Stimulated activated CD4-positive, alpha-beta T cell treated with anti-CD3 and anti-CD28 coated beads, Interleukin-12 subunit alpha, Interleukin-12 subunit beta, amount 100 ng/mL, for 24 hours (primary cell): ENCODE measurements around the gene SNAI3.

Experiments
- DNase-seq, 2 experiments: peaks; one replicate each; pipeline ENCODE4 v3.0.0-alpha.2; 2020; ENCODE audit warnings: low read depth in 2 of 2

The SNAI3 gene

DNA sequence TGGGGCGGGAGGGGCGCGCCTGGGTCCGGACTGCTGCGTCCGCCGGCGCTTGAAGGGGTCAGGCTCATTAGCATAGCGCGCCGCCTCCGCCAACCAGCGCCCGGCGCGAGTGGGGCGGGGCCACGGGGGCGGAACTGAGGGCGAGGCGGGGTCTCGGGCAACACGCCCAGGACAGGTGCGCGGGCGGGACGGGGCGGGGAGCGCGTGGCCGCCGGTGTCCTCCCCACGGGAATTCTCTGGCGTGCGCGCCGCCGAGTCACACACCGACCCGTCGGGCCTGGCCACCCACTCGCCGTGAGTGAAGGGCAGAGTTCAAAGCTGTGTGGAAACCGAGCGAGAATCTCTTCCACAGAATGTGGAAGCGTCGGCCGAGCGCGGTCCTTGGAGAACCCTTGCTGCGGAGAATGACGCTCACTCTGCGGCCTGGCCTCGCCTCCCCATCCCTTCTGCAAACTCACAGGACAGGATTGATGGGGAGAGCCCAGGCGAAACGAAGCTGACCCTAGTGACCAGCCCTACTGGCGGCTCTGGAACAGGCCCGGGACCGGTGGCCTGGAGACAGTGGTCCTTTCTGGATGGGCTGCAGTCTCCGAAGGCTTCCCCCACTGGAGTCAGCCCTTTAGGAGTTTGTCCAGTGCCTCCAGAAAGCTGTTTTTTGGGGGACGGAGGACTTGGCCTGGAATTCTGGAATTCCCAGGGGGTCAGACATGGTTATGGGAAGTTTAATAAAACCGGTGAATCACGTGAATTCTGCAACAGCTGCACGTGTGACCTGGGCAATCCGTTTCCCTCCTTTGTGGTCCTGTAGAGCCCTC lies at the start of gene SNAI3:
TSS of gene SNAI3 (minus strand) at position 69 of the 815 bp plus-strand sequence. CDS start 101 bp downstream, outside the sequence.
- DNase-seq = peak; percentile 67 to 87

DNA sequence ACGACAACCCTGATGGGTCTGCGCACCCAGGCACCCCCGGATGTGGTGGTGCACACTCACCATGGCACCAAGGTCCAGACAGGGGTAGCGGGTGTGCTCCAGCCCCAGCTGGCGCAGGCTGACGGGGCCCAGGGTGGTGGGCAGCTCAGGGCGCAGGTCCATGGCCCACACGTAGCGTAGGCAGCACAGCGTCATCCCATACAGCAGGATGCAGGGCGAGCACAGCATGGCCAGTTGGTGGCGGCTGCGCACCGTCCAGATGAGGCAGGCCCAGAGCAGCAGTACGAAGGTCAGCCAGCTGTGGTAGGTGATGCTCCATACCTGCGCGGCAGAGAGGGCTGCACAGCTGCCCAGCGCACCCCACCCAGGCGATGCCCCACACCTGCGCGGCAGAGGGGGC lies 49.8 kb upstream of the SNAI3 start:
- no peak for DNase-seq

DNA sequence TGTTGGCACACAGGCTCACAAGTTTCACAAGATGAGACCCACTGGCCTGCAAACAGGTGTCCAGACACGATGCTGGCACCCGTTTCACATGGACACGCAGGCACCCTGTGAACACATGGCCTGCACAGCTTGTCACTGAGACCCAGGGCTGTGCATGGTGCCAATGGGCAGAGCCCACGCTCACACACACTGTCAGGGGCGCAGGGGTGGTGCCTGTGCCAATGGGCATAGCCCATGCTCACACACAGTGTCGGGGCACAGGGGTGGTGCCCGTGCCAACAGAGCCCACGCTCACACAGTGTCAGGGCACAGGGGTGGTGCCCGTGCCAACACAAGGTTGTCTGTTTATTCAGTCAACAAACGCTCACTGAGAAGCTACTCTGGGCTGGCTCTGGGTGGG lies 49.3 kb upstream of the SNAI3 start:
- no peak for DNase-seq

DNA sequence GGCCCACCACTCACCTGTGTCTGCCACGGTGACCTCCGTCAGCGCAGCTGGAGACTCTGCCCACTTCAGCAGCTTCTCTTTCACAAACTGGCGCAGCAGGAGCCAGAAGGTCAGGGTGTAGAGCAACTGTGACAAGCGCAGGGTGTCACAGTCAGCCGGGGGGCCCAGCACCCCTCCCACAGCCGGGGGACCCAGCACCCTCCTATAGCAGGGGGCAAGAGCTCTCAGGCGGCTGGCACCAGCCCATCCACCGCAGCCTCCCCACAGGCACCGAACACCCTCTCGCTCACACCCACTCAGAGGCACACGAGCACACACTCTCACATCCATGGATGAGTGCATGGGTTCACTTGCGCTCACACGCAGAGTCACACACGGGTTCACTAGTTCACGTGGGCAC lies 48.8 kb upstream of the SNAI3 start:
- no peak for DNase-seq

DNA sequence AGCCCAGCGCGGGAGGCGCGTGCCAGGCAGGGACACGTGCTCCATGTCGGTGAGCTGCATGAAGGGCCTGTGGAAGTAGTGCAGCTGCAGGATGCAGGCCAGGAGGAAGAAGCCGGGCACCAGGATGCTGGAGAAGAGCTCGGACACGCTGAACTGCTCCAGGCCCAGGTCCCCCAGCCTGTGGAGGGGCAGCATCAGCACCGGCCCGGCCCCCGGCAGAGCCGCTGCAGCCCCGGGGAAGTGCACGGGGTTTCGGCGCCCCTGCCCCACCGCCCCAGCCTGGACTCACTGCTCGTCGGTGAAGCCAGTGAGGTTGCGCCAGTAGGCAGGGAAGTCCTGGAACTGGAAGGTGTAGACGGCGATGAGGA lies 48.0 kb upstream of the SNAI3 start:
- no peak for DNase-seq

DNA sequence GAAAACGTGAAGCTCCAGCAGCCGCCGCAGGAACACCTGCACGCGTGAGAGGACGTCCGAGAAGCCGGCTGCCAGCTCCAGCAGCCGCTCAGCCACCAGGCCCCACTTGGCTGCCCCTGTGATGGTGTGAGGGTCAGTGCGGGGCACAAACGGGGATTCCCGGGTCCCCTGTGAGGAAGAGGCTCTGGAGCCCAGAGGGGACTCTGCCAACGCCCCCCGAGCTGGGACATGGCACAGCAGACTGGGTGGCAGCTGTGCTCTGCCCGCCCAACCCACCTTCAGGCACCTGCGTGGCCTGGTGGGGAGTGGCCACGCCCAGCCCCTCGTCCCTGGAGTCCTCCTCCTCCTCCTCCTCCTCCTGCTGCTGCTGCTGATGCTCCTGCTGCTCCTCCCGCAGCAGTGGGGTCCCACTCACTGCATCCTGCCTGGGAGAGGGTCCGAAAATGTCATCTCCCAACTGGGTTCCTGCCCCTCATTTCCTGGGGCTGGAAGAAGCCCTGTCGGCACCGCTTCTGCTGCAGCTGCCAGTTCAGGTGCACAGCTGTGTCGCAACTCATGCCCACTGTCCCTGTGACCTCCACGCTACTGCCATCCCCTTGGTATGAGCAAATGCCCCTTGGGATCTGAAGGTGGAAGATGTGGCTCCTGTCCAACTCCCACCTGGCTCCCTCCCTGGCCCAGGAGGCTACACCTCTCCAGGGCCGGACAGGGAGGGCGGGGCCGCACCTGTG lies 47.5 kb upstream of the SNAI3 start:
- DNase-seq = no peak

DNA sequence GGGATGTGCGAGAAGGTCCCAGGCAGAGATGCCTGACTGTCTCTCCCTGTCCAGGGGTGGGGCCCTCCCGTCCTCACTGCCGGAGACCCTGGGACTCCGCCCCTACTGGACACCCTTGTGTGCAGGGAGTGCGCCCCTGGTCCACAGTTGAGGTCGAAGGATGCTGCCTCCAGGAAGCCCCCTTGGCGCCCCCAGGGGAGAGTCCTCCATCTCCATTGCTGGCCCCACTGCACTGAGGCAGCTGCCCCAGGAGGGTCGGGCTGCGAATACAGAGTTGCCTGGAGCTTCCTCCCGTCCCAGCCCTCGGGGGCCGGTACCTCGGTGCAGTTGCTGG lies 46.6 kb upstream of the SNAI3 start:
- DNase-seq = no peak

DNA sequence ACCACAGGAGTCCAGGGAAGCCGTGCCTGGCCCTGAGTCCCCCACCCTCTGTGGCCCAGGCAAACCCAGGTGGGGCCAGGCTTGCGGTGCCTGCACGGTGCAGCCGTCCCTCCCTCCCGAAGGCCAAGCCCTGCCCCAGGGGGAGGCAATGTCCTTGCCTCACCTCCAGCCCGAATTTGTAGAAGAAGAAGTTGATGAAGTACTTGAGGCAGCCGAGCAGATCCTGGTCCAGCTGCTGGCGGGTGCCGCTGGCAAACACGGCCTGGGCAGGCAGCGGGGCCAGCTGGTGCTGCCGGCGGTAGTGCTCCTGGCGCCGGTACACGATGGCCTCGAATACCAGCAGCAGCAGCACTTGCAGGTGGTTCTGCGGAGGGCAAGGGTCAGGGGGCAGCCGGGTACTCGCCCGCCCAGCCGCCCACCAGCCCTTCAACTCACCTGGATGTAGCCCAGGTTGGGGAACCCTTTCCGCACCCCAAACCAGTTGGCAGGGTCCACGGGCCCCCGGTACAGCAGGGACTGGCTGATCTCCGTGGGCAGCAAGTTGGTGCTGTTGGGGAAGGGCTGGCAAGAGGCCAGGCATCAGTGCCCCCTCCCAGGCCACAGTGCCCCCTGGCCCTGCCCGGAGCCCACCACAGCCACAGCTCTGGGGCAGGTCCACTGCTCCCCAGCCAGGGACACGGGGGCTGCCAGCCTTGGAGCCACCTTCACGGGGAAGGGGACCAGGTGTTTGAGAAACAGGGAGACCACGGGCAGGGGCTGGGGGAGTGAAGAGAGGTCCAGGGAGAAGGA lies 46.1 kb upstream of the SNAI3 start:
- DNase-seq = no peak

DNA sequence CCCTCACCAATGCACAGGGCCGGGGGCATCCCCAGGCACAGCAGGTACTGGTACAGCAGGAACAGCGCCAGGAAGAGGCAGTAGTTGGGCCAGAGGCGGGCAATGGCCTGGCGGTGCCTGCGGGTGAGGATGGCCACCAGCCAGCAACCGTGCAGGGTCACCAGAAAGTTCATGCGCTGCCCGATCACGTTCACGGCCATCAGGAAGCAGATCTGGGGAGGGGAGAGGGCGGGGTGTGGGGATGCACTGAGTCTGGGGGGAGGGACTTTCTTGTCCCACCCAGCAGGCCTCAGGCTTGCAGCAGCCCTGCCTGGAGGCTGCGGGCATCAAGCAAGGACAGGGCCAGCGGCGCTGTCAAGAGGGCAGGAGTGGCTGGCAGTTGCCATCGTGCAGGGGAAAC lies 45.4 kb upstream of the SNAI3 start:
- no peak for DNase-seq

DNA sequence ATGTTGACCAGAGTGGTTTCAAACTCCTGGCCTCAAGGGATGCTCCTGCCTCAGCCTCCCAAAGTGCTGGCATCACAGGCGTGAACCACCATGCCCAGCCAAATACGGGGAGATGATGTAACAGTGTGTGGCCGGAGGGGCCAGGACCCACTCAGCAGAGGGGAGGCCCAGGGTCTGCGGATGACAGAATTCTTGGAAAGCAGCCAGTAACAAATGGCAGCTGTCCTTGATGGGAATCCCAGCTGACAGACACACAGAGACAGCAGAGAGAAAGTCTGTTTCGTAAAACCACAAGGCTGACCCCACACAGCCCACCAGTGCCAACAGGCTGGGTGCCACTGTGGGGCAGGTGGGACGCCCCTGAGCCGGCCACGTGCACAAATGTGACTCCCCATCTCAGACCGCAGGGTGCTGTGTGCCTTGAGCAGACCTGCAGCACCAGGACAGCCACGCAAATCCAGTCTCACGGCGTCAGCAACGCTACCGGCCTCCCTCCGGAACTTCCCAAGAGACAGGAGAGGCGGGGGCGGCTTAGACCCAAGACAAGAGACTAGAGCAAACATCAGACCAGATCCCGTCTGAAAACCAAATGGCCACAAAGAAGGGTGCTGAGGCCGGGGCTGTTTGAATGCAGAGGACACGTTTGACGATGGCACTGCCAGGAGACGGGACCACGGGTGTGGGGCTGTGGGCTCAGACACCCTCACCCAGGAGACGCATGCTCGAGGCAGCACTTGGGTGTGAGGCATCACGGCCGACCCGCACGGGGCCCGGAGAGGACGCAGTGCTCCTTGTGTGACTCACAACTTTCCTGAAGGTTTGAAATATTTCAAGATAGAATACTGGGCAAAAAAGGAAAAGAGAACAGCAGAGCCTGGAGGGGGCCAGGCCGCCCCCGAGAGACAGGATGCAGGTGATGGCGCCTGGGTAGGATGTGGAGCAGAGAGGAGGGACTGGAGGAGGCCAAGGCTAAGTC lies 44.6 kb upstream of the SNAI3 start:
- no peak for DNase-seq

DNA sequence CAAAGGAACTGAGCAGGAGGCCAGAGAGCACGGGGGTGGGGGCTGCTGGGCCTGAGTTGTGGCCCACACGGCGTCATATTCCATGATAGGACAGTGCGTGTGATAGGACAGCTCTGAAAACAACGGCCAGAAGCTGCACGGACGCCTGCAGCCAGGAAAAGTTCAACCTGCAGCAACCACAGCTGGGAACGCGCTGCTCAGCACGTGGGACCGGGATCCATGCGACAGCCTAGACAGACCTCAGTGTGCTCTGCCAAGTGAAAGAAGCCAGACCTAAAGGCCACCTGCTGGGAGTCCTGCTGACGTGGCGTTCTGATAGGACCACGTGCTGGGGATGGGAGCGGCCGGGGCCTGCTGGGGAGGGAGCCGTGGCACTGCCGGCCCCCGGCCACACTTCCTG lies 41.6 kb upstream of the SNAI3 start:
- DNase-seq = no peak

DNA sequence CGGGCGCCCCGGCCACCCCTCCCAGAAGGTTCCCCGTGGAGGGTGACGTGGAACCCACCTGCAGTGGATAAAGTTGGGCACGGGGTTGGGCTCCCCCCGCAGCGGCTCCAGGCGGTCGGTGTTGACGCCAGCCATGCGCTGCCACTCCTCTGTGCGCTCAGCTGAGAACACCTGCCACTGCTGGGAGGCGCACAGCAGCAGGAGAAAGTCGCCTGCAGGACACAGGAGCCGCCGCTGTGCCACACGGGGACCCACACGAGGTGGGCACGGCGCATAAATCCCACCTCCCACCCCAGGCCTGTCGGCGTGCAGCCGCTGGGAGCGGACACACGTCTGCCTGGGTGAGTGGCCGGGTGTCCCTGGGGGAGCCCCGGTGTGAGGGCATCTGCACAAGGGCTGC lies 40.7 kb upstream of the SNAI3 start:
- no peak for DNase-seq

DNA sequence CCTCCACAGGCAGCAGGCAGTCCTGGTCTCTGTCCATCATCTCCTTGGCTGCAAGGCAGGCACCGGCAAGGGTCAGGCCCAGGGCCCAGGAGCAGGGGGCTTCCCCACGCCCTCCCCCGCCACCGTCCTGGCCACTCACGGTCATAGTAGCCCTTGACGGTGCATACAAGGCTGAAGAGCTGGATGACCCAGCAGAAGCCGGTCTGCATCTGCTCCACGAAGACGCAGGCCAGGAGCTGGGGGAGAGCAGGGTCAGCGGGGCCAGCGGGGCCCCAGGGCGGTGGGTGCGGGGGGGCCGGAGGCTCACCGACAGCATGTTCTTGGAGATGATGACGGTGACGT lies 40.1 kb upstream of the SNAI3 start:
- DNase-seq = no peak

DNA sequence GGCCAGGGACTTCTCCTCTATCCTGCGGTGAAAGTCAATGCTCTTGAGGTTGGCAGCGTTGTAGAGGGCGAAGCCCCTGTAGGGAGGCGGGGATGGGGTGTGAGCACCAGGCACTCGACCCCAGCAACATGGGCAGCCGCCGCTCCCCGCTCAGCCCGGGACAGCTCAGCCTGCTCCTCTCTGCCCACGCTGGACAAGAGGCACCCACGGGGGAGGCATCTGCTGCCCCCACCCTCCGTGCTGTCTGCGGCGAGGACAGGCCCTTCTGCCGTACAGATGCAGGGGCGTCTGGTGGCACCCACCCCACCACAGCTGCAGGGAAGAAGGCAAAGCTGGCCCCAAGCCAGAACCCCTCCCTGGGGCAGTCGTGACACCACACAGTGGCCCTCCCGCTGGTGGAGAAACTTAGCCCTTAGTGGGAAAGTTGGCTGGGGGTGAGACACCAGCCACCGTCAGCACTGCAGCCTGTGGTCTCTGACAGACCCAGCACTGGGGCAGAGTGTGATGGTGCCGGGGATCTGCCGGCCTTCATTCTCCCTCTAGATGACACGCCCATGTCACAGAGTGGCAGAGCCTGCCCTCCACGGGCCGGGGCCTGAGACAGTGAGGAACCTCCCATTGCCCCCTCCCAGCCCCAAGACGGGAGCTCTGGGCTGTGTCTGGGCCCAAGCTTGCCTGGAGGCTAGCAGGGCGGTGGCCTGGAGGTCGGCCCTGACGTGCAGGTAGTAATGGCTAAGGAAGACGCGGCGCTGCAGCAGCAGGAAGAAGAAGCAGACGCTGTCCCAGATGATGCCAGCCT lies 39.5 kb upstream of the SNAI3 start:
- no peak for DNase-seq

DNA sequence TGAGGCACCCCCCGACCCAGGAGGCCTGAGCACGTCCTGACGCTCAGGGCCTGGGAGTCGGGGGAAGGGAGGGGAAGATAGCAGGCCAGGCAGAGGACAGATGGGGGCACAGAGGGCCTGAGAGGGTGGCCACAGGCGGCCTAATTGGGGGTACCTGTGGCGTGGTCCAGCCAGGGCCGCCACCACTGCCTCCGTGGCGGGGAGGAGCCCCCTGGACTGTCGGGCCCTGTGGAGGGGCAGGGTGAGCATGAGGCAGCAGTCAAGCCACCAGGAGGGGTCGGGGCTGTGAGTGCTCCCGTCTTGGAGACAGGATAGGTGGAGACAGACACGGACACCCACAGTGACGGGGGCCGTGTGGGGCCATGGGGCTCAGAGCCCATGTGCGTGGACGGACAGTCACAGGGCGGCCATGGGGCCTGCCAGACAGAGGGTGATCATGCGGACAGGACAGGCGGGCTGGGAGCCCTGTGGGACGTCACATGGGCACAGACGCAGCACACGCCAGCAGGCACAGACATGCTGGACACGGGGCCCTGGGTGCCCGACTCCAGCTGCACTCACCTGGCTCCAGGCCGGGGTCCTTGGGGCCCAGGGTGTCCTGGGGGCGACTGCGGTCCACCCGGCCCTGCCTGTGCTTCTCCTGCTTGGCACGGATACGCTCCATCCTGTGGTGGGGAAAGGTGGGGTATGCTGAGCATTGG lies 38.7 kb upstream of the SNAI3 start:
- no peak for DNase-seq

DNA sequence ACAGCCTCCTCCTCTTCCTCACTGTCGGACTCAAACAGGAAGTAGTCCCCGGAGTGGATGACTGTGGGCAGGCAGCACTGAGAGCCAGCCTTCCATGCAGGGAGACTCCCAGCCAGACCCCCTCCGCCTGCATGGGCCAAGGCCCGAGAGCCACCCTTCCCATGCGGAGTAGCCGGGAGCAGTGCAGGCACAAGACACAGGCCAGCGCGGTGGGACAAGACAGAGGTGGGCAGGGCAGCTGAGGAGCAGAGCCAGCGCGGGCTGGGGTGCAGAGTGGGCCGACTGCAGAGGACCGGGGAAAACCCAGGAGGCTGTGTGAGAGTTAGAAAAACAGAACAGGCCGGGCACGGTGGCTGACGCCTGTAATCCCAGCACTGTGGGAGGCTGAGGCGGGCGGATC lies 37.6 kb upstream of the SNAI3 start:
- DNase-seq = no peak

DNA sequence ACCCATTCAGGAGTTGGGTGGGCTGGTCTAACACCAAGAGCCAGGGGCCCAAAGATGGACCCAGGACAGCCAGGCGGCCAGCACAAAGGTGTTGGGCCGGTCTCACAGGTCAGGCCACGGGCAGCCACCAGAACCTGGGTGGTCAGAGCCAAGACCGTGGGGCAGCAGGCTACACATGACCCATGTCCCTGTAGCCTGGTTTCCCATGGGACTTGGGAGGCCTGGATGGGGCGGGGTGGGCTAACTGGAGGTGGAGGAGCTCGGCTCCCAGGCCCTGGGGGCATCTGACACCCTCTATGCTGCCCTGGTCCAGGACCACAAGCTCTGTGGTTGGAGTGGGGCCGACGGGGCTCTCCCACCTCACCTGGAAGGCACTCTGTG lies 37.2 kb upstream of the SNAI3 start:
- no peak for DNase-seq

DNA sequence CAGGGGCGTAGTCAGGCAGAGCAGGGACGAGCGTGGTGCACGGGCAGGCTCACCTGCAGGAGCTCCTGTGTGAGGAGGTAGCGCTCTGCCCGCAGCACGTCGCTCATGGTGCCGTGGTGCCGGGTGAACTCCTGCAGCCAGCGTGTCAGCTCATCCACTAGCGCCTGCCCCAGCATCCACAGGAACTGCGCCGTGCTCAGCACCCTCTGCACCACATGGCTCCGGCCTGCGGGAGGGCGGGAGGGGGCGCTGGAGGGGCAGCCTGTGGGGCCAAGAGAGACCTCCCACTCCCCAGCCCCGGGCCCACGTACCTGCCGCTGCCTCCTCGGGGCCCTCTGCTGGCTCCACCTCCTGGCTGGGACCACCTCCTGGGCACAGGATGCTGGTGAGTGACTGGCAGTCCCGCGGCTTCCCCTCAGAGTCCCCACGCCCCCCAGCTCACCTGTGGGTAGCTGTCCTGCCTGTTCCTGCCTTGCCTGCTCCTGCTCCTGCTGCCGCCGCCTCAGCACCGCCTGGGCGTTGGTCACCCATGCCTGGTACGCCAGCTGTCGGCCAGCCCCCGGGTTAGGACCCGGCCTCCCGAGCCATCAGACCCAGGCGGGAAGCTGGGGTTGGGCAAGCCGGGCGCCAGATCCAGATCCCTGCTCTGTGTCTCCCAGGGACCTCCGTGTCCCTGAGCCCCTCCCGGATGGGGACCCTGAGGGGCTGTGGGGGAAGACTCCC lies 36.6 kb upstream of the SNAI3 start:
- DNase-seq = no peak
